Trophoblast cell (in vitro differentiated cells and primary cell): Measurements from ENCODE around the gene SAMD3.

Experiments used
- DNase-seq, 2 donors: peaks; one replicate each; pipeline ENCODE4 v3.0.0-alpha.2; 2016
- H2AFZ ChIP-seq: 2 replicates; pipeline ENCODE4 v1.6.1; 2013; ENCODE audit warnings: low read length, moderate library complexity, mild to moderate bottlenecking; ENCODE audit not compliant: insufficient read depth, poor library complexity
- H2AK5ac ChIP-seq: 2 replicates; pipeline ENCODE4 v1.6.1; 2013; ENCODE audit warnings: mild to moderate bottlenecking, low read length
- H2BK120ac ChIP-seq: 2 replicates; pipeline ENCODE4 v1.6.1; 2013; ENCODE audit warnings: low read length, mild to moderate bottlenecking, moderate library complexity; ENCODE audit not compliant: insufficient read depth, poor library complexity
- H2BK12ac ChIP-seq: 2 replicates; pipeline ENCODE4 v1.6.1; 2013; ENCODE audit warnings: mild to moderate bottlenecking, low read length, moderate library complexity
- H2BK5ac ChIP-seq: 2 replicates; pipeline ENCODE4 v1.6.1; 2013; ENCODE audit warnings: low read length, low read depth, moderate library complexity, mild to moderate bottlenecking; ENCODE audit not compliant: poor library complexity
- H3K14ac ChIP-seq: 2 replicates; pipeline ENCODE4 v1.6.1; 2013; ENCODE audit warnings: mild to moderate bottlenecking, low read length
- H3K18ac ChIP-seq: 2 replicates; pipeline ENCODE4 v1.6.1; 2013; ENCODE audit warnings: mild to moderate bottlenecking, low read length
- H3K23ac ChIP-seq: 2 replicates; pipeline ENCODE4 v1.6.1; 2013; ENCODE audit warnings: low read length
- H3K27ac ChIP-seq: 2 replicates; pipeline ENCODE4 v1.5.1; 2013; ENCODE audit warnings: low read depth, mild to moderate bottlenecking, inconsistent platforms, low read length, moderate library complexity
- H3K27me3 ChIP-seq: 2 replicates; pipeline ENCODE4 v1.6.1; 2013; ENCODE audit warnings: inconsistent platforms, mild to moderate bottlenecking, low read length, moderate library complexity; ENCODE audit not compliant: insufficient read depth
- H3K36me3 ChIP-seq, 2 experiments: 1 replicate in 1 of 2; 2 replicates in 1 of 2; pipeline ENCODE4 v1.6.1; 2013; ENCODE audit warnings: low read length in 2 of 2, mild to moderate bottlenecking in 2 of 2, moderate library complexity in 1 of 2; ENCODE audit not compliant: insufficient read depth in 2 of 2, control insufficient read depth in 1 of 2
- H3K4ac ChIP-seq: 2 replicates; pipeline ENCODE4 v1.6.1; 2013; ENCODE audit warnings: low read depth, mild to moderate bottlenecking, low read length, moderate library complexity
- H3K4me1 ChIP-seq, 2 experiments: 1 replicate in 1 of 2; 2 replicates in 1 of 2; pipeline ENCODE4 v1.6.1; 2013; ENCODE audit warnings: low read length in 2 of 2, mild to moderate bottlenecking in 2 of 2, moderate library complexity in 1 of 2; ENCODE audit not compliant: insufficient read depth in 2 of 2, control insufficient read depth in 1 of 2
- H3K4me2 ChIP-seq: 2 replicates; pipeline ENCODE4 v1.6.1; 2013; ENCODE audit warnings: inconsistent platforms, mild to moderate bottlenecking, low read length, moderate library complexity
- H3K4me3 ChIP-seq: 2 replicates; pipeline ENCODE4 v1.5.1; 2013; ENCODE audit warnings: mild to moderate bottlenecking, low read depth, low read length, inconsistent platforms
- H3K79me1 ChIP-seq: one replicate; pipeline ENCODE4 v1.6.1; 2013; ENCODE audit warnings: low read length
- H3K79me2 ChIP-seq: 2 replicates; pipeline ENCODE4 v1.6.1; 2013; ENCODE audit warnings: low read length, mild to moderate bottlenecking; ENCODE audit not compliant: control insufficient read depth, insufficient read depth, poor library complexity
- H3K9ac ChIP-seq: 2 replicates; pipeline ENCODE4 v1.6.1; 2013; ENCODE audit warnings: mild to moderate bottlenecking, low read length
- H3K9me3 ChIP-seq: 2 replicates; pipeline ENCODE4 v1.6.1; 2013; ENCODE audit warnings: low read depth, mild to moderate bottlenecking, control low read depth, inconsistent platforms, low read length; ENCODE audit not compliant: insufficient read depth
- H4K12ac ChIP-seq: 2 replicates; pipeline ENCODE4 v1.6.1; 2013; ENCODE audit warnings: low read depth, mild to moderate bottlenecking, low read length, moderate library complexity
- H4K8ac ChIP-seq: 2 replicates; pipeline ENCODE4 v1.6.1; 2013; ENCODE audit warnings: low read depth, mild to moderate bottlenecking, low read length, moderate library complexity
- H4K91ac ChIP-seq: one replicate; pipeline ENCODE4 v1.6.1; 2013; ENCODE audit warnings: low read depth, mild to moderate bottlenecking, low read length, moderate library complexity
- WGBS: extraction: QIAGEN DNeasy Blood & Tissue Kit; methylation state at CpG from one replicate; pipeline ENCODE4 v1.1.7; 2013; ENCODE audit warnings: missing lambda C conversion rate; ENCODE audit not compliant: insufficient read length, insufficient coverage; ENCODE audit errors: extremely low coverage; 5-methylcytosine and 5-hydroxymethylcytosine counted together

The SAMD3 gene

GRCh38 chr6:130148181-130148580, 74.6 kb downstream of the SAMD3 start:
- Histone ChIP-seq H3K9ac (no peak overlapping the region), H3K4ac (no peak overlapping the region), H2BK5ac (no peak overlapping the region), H3K79me2 (no peaks in the 10 kb centered on the region), H3K27me3 (no peaks in the 10 kb centered on the region), H3K14ac (no peak overlapping the region), H3K27ac (no peak overlapping the region), H4K12ac (no peak overlapping the region), H4K91ac (no peak overlapping the region), H3K36me3 (no peaks in the 10 kb centered on the region), H3K4me1 (no peaks in the 10 kb centered on the region), H3K4me3 (no peak overlapping the region), H2BK12ac (no peak overlapping the region), H2AK5ac (no peak overlapping the region), H3K79me1 (no peaks in the 10 kb centered on the region), H3K18ac (no peak overlapping the region), H2AFZ (no peak overlapping the region), H3K23ac (no peak overlapping the region), H4K8ac (no peak overlapping the region), H3K9me3 (no peaks in the 10 kb centered on the region), H3K4me2 (no peak overlapping the region), H2BK120ac (no peak overlapping the region)
- DNase-seq, result peak in 1 of 2 donors; percentile 31
- WGBS, result 100% methylated on average over 1 of the region's 7 CpGs

GRCh38 chr6:130147111-130147510, 75.6 kb downstream of the SAMD3 start:
- H3K9me3 ChIP-seq, result no peaks in the 10 kb centered on the region
- no peak overlapping the region for H4K91ac ChIP-seq
- no peak overlapping the region for H2BK12ac ChIP-seq
- H3K4me2 ChIP-seq, result no peak overlapping the region
- H3K23ac ChIP-seq, result no peak overlapping the region
- no peaks in the 10 kb centered on the region for H3K79me1 ChIP-seq
- no peak overlapping the region for H3K4ac ChIP-seq
- H3K14ac ChIP-seq, result no peak overlapping the region
- no peak overlapping the region for H3K9ac ChIP-seq
- no peak overlapping the region for H2AFZ ChIP-seq
- no peak overlapping the region for H3K4me3 ChIP-seq
- no peak overlapping the region for H2BK120ac ChIP-seq
- H3K27ac ChIP-seq, result no peak overlapping the region
- H3K4me1 ChIP-seq, result no peaks in the 10 kb centered on the region
- no peak for DNase-seq
- no peak overlapping the region for H3K18ac ChIP-seq
- H2BK5ac ChIP-seq, result no peak overlapping the region
- no peaks in the 10 kb centered on the region for H3K27me3 ChIP-seq
- no CpG with 5 or more reads among the region's 3 CpGs for WGBS
- no peak overlapping the region for H4K8ac ChIP-seq
- no peaks in the 10 kb centered on the region for H3K79me2 ChIP-seq
- no peak overlapping the region for H4K12ac ChIP-seq
- no peaks in the 10 kb centered on the region for H3K36me3 ChIP-seq
- no peak overlapping the region for H2AK5ac ChIP-seq

- Histone ChIP-seq H3K4me3 (no peak overlapping the region), H2BK120ac (no peak overlapping the region), H3K23ac (no peak overlapping the region), H3K4me2 (no peak overlapping the region), H3K9ac (no peak overlapping the region), H2AFZ (no peak overlapping the region), H4K12ac (no peak overlapping the region), H3K79me1 (no peaks in the 10 kb centered on the region), H3K18ac (no peak overlapping the region), H2BK5ac (no peak overlapping the region), H3K14ac (no peak overlapping the region), H3K4ac (no peak overlapping the region), H2BK12ac (no peak overlapping the region), H3K27ac (no peak overlapping the region), H4K8ac (no peak overlapping the region), H3K36me3 (no peaks in the 10 kb centered on the region), H3K79me2 (no peaks in the 10 kb centered on the region), H4K91ac (no peak overlapping the region), H3K27me3 (no peaks in the 10 kb centered on the region), H3K9me3 (no peaks in the 10 kb centered on the region), H3K4me1 (no peaks in the 10 kb centered on the region), H2AK5ac (no peak overlapping the region)
- DNase-seq, result no peak
- no CpG with 5 or more reads among the region's 3 CpGs for WGBS
Measured at GRCh38 chr6:130143709-130144108, 79.0 kb downstream of the SAMD3 start.

- Histone ChIP-seq H2BK120ac (no peak overlapping the region), H2BK5ac (no peak overlapping the region), H2AK5ac (no peak overlapping the region), H3K79me2 (no peaks in the 10 kb centered on the region), H4K12ac (no peak overlapping the region), H3K9ac (no peak overlapping the region), H3K4me1 (no peaks in the 10 kb centered on the region), H3K18ac (no peak overlapping the region), H3K79me1 (no peaks in the 10 kb centered on the region), H2AFZ (no peak overlapping the region), H2BK12ac (no peak overlapping the region), H3K9me3 (no peaks in the 10 kb centered on the region), H3K27ac (no peak overlapping the region), H3K4me3 (no peak overlapping the region), H3K23ac (no peak overlapping the region), H3K14ac (no peak overlapping the region), H3K36me3 (peaks cover 0 to 6% of the 10 kb centered on the region in 2 experiments), H4K91ac (no peak overlapping the region), H3K4ac (no peak overlapping the region), H3K27me3 (no peaks in the 10 kb centered on the region), H3K4me2 (no peak overlapping the region), H4K8ac (no peak overlapping the region)
- peak in 1 of 2 donors; percentile 42 for DNase-seq
- no CpG with 5 or more reads among the region's 2 CpGs for WGBS
Measured at GRCh38 chr6:130140084-130140483, 82.7 kb downstream of the SAMD3 start.
